ENCODE data around the gene SLFN12L. TPM values are rescaled to one million over a fixed set of nuclear protein-coding genes. Genes with fewer than 3 reads are reported as not detected.

Gene SLFN12L
- total RNA-seq, 4 donors from 2014 or later = 0.10 to 0.31 (median 0.15) TPM; not detected in 1

GRCh38 chr17:35548978-35549377 lies 11.5 kb upstream of the SLFN12L start:
- in situ Hi-C loops (cut with MboI; ENCODE audit: low sequenced_read_pairs in 4 of 4) = loop anchor here in 2 of 4 donors (10.0 to 25.0 kb wide), 2 partner anchors 112 to 394 kb away; partner anchors contain the start of genes SLFN12 (in 1 of the 2) and SLFN13 (in 1 of the 2)
- ATAC-seq = no peak

GRCh38 chr17:35548208-35548810 lies 10.8 kb upstream of the SLFN12L start:
- H3K9me3 ChIP-seq = no peaks in the 10 kb centered on the region
- H3K36me3 ChIP-seq = no peaks in the 10 kb centered on the region
- no peak overlapping the region for H3K27ac ChIP-seq
- TF ChIP-seq CTCF (IDR thresholded peaks at IDR 0.05 in 4 of 5, conservative IDR thresholded peaks at IDR 0.05 in 1 of 5) (no peak), POLR2A (IDR thresholded peaks at IDR 0.05) (no peak)
- H3K27me3 ChIP-seq = peaks cover 0 to 5% (median 0%) of the 10 kb centered on the region in 3 donors
- H3K4me3 ChIP-seq = no peak overlapping the region
- ATAC-seq = no peak
- in situ Hi-C loops (cut with MboI; ENCODE audit: low sequenced_read_pairs in 4 of 4) (loop anchor here in 2 of 4 donors (10.0 to 25.0 kb wide), 2 partner anchors 111 to 394 kb away; partner anchors contain the start of genes SLFN12 (in 1 of the 2) and SLFN13 (in 1 of the 2)), intact Hi-C loops (cut with DNase I; ENCODE audit: low total_unique reads) (no loop called here)
- DNase-seq = no peak
- H3K4me1 ChIP-seq = no peaks in the 10 kb centered on the region

More at GRCh38 chr17:35548978-35549377, 11.5 kb upstream of the SLFN12L start:
- no peaks in the 10 kb centered on the region for H3K9me3 ChIP-seq
- no peak overlapping the region for H3K4me3 ChIP-seq
- no peak overlapping the region for H3K27ac ChIP-seq
- no peaks in the 10 kb centered on the region for H3K4me1 ChIP-seq
- peaks cover 0 to 5% (median 0%) of the 10 kb centered on the region in 3 donors for H3K27me3 ChIP-seq
- intact Hi-C loops (cut with DNase I; ENCODE audit: low total_unique reads) = no loop called here
- TF ChIP-seq POLR2A (IDR thresholded peaks at IDR 0.05) = no peak
- TF ChIP-seq CTCF (IDR thresholded peaks at IDR 0.05 in 4 of 5, conservative IDR thresholded peaks at IDR 0.05 in 1 of 5) = no peak
- DNase-seq = no peak
- no peaks in the 10 kb centered on the region for H3K36me3 ChIP-seq

- ATAC-seq = no peak
- H3K27ac ChIP-seq = no peak overlapping the region
- no peak overlapping the region for H3K4me3 ChIP-seq
- H3K4me1 ChIP-seq = no peaks in the 10 kb centered on the region
- H3K36me3 ChIP-seq = no peaks in the 10 kb centered on the region
- in situ Hi-C loops (cut with MboI; ENCODE audit: low sequenced_read_pairs in 4 of 4) = loop anchor here in 2 of 4 donors (10.0 to 25.0 kb wide), 2 partner anchors 109 to 392 kb away; partner anchors contain the start of genes SLFN12 (in 1 of the 2) and SLFN13 (in 1 of the 2)
- no peak for DNase-seq
- H3K27me3 ChIP-seq = peaks cover 0 to 4% (median 0%) of the 10 kb centered on the region in 3 donors
- intact Hi-C loops (cut with DNase I; ENCODE audit: low total_unique reads) = no loop called here
- no peaks in the 10 kb centered on the region for H3K9me3 ChIP-seq
- no peak for TF ChIP-seq POLR2A (IDR thresholded peaks at IDR 0.05)
- no peak for TF ChIP-seq CTCF (IDR thresholded peaks at IDR 0.05 in 4 of 5, conservative IDR thresholded peaks at IDR 0.05 in 1 of 5)
Measured at GRCh38 chr17:35546487-35546886, 9.0 kb upstream of the SLFN12L start.

GRCh38 chr17:35545150-35545549 lies 7.7 kb upstream of the SLFN12L start:
- Histone ChIP-seq H3K4me3 (no peak overlapping the region), H3K9me3 (no peaks in the 10 kb centered on the region), H3K4me1 (no peaks in the 10 kb centered on the region), H3K36me3 (no peaks in the 10 kb centered on the region), H3K27ac (no peak overlapping the region), H3K27me3 (peaks cover 0 to 2% (median 0%) of the 10 kb centered on the region in 3 donors)
- no peak for ATAC-seq
- in situ Hi-C loops (cut with MboI; ENCODE audit: low sequenced_read_pairs in 4 of 4) = loop anchor here in 2 of 4 donors (10.0 to 25.0 kb wide), 2 partner anchors 108 to 390 kb away; partner anchors contain the start of genes SLFN12 (in 1 of the 2) and SLFN13 (in 1 of the 2)
- TF ChIP-seq CTCF (IDR thresholded peaks at IDR 0.05 in 4 of 5, conservative IDR thresholded peaks at IDR 0.05 in 1 of 5) (no peak), POLR2A (IDR thresholded peaks at IDR 0.05) (no peak)
- intact Hi-C loops (cut with DNase I; ENCODE audit: low total_unique reads) = no loop called here
- no peak for DNase-seq
